GM19467 (cell line): Measurements from ENCODE around the gene PRLR.
"Not testable (repeated sequence)": the region's sequence is repeated elsewhere in the genome, so short reads cannot be mapped to it uniquely, and the experiment has no call there.

Experiments
- ATAC-seq: cut with Tn5 transposase; IDR thresholded peaks from one replicate; pipeline ENCODE4 v1.9.1; 2021; ENCODE audit warnings: mild to moderate bottlenecking, moderate library complexity; ENCODE audit not compliant: unreplicated experiment

PRLR gene

DNA sequence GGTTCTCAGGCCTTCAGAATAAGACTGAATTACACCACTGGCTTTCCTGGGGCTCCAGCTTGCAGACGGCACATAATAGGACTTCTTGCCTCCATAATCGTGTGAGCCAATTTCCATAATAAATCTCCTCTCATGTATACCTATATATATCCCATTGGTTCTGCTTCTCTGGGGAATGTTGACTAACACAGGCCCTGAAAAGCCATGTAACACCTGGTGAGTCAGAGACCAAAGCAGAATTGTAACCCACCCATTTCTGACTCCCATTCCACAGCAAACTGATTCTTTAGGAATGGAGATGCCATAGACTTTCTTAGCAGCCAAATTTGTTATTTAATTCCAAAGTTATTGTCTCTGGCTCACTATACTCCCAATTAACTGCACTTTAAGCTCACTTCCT, 97.1 kb downstream of the PRLR start:
- ATAC-seq, result no peak

DNA sequence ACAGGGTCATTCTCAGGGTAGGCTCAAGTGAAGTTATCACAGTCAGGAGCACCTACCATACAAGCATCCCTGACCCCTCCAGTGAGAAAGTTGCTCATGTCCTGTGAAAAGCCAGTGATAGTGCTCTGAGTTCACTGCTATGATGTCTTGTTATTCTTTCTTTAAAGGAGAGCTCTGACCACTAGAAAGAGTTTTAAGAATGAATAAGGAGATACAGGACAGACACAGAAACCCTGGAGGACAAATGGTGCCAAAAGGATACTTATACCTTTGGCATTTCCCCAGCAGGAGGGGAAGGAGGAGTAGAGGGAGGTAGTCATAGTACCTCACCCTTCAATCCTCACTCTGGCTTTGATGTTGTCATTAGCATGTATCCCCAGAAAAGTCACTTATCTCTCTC, 98.6 kb downstream of the PRLR start:
- ATAC-seq, result no peak

DNA sequence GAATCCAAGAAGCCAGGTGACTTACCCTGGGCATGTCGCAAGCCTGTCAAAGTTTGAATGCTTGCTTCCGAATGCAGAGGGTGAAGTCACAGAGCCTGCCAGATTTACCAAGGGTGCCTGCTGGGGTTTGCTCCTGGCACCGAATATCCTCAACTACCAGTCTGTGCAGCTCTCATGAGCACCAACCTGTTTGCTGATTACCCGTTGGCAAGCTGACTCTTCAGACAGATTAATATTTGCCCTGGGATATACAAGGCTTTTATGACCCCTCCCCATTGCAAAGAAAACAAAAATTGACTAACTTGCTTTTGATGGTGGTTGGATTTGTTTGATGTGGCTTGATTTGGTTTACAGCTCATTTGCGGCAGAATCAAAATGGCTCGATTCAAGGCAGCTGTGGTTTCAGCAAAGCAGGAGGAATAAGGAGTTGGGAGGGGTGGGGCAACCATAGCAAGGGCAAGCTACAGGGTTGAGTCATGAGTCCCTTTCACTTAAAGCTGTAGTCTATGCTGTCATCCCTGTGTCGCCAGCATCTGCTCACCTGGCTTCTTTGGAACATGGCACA, 100.3 kb downstream of the PRLR start:
- ATAC-seq, result no peak

DNA sequence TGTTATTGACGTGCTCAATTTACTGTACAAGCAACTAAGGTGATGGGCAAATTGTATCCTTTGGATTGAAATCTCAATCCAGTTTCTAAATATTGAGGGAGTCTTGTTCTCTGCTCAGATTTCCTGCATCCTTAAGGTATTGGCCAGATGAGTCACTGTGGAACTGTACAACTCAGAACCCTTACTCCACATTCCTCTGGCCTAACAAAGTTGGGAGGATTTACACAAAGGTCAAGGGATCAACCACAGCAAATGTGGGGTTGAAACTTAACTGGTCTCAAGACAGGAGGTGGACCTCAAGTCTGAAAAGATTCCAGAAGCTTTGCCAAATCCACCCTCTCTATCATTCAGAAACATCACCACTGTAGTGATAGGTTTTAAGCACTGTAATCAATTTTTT, 101.0 kb downstream of the PRLR start:
- no peak for ATAC-seq

DNA sequence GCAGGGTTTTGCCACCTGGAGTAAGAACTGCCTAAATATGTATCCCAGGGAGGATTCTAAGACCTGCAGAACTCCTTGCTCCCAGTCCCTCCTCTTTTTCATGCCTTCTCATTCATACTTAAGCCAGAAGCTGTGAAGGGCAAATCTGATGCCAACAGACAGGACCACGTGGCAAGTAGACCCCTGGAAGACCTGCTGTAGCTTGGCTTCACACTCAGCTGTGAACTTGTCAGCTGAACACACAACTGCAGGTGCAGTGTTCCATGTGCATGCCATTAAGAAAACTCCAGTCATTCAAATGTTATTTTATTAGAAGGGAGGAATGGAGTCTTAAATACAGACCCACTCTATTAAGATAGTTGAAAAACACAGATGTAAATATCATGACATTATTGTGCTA, 103.3 kb downstream of the PRLR start:
- no peak for ATAC-seq

DNA sequence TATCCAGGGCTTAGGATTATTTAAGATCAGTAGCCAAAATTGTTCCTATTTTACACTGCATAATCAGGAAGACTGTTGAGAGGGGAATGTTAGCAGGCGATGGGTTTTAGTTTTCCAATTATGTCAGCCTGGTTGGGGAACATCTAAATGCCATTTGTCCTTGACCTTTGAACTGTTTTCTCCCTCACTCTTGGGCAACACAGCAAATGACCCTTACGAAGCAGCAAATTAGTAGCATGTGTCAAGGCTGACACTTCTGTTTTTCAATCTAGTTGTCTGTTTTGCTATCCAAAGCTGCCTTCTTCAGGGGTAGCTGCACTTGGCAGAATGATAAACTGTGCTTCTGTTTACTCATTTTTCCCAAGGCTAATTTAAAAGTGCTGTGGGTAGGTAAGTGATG, 104.5 kb downstream of the PRLR start:
- ATAC-seq, result no peak

DNA sequence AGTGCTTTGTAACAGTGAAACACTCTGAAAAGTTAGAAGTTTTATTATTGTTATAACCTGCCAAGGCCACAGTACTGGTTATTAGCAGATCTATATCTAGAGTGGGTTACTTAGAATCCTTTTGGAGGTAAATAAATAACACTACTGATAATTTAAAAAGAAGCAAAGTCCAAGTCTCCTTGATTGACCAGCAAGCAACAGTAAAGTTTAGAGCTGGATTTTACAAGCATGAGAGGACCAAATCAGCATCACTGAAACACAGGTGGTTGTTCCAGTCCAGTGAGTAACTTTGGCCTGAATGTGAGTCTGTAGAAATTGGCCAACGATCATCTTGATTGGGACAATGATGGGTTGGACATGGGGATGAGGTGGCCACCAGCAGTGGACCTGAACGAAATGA, 105.4 kb downstream of the PRLR start:
- ATAC-seq, result no peak

DNA sequence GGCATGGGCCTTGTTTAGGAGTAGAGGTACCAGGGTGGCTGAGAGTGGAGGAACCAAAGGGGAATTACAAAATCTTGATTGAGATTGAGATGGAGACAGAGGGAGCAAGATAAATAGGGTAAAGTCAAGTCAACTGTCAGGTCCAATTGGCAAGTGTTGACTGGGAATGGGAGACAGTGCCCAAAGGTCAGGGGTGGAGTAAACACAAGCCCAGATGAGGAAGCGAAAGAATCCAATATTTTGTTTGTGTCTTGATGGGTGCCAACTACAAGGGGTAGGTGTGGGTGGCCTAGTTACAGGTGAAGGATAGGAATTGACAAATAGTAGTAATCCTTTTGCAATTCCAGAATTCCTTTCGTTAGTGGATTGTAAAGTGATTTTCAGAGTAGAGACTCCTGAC, 107.5 kb downstream of the PRLR start:
- ATAC-seq, result no peak

DNA sequence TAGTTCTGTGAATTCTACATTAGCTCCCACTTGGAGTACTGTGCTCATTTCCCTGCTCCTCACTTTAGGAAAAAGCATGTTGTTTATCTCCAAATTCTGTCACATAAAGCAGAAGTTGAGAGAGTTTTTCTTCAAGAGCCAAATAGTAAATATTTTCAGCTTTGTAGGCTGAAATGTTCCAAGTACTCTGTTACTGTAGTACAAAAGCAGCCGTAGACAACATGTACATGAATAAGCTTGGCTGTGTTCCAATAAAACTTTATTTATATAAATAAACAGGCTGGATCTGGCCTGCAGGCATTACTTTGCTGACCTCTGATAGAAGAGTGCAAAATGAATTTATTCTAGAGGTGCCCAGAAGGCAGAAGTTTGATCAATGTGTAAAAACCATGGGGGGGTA, 109.6 kb downstream of the PRLR start:
- no peak for ATAC-seq

DNA sequence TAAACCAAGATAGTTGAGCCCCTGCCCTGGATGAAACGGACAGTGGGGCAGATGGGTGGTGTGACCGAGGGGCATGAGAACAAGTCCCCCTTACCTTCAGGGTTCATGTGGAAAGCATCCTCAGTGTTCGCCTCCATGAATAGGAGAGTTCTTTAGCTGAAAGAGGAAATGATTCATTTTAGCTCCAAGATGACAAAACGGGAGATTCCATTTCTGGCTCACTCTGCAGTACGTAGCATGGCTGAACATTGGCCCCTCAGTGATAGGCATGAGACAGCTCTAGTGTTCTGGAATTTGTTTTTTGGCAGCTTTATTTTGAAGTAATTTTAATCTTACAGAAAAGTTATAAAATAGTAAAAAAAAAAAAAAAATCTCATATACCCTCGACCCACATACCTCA, 112.3 kb downstream of the PRLR start:
- no peak for ATAC-seq

DNA sequence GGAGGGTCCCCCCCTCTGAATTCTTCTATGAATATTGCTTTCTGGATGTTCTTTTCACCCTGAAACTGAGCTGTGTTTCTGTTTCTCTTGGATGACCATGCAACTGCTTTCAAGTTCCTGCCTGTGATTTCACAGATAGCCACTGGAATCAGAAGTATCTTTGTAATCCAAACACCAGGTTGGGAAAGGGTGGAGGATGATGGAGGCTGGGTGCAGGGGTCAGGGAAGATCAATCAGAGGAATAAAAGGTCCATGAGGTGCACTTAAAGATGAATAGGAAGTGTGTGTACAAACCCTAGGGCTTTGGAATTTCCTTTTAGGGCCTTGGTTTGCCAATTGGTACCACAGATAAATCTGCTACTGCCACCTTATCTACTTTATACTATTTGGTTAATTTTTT, 114.4 kb downstream of the PRLR start:
- ATAC-seq, result no peak

DNA sequence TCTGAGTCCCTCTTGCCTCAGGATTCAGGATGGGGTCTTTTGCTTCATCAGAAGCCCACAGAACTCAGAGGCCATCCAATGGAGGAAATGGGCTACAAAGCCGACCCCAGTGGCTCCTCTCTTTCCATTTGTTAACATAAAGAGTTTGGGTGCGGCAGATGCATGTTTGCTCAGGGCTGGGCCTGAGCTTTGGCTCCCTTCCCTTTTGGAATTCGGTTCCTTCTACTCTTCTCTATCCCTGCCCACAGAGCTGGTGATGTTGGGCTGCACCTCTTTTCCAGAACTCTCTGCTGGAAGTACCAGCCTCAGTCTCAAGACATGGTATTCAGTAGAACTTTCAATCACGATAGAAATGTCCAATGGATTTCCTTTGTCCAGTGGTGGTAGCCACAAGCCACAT, 115.6 kb downstream of the PRLR start:
- no peak for ATAC-seq

DNA sequence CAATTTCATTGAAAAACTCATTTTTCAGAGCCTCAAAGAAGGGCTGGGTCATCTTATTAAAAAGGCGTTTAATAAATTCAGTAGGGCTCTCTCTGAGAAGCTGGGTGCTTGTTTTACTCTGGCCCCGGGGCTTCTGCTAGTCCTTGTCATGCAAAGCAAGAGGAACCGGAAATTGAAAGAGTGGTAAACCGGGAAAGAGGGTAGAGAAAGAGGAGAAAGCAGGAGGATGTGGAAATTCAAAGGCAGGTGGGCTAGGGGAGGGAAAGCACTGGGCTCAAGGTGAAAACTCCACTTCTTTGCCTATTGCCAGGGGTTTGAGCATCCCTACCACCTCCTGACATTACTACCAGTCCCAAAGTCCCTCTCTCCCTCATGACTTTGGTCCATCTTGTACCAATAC, 118.0 kb downstream of the PRLR start:
- no peak for ATAC-seq

DNA sequence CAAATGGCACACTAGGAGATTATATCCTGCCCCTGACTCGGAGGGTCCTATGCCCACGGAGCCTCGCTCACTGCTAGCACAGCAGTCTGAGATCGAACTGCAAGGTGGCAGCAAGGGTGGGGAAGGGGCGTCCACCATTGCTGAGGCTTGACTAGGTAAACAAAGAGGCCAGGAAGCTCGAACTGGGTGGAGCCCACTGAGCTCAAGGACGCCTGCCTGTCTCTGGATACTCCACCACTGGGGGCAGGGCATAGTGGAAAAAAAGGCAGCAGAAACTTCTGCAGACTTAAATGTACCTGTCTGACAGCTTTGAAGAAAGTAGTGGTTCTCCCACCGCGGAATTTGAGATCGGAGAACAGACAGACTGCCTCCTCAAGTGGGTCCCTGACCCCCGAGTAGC, 125.7 kb downstream of the PRLR start:
- ATAC-seq, result not testable (repeated sequence)

DNA sequence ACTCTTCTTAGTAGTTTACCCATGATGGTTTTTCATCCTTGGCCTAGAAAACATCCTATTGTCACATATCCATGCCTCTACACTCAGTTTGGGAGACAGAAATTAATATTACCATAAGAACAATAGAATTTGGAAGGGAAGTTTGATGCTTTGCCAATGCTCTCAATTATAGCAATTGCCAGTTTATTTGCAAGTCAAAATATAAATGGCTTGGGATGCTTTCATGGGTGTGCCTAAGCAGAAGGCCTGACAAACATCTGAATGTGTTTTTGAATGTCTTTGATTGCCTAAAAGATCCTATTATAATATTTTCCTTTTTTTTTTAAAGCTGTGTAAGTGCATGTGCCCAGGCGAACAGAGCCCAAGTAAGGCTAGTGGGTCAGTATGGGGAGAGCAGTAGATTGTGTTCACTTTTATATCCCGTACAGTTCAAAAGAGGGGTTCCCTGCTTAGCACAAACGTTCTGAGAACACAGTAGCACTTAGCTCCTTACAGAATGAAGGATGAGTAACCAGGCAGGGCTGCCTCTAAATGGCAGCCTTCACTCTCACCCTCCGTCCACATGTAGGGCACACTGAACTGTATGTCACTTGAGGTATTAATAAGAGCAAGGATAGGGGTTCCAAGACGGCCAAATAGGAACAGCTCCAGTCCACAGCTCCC, 126.5 kb downstream of the PRLR start:
- ATAC-seq, result no peak

DNA sequence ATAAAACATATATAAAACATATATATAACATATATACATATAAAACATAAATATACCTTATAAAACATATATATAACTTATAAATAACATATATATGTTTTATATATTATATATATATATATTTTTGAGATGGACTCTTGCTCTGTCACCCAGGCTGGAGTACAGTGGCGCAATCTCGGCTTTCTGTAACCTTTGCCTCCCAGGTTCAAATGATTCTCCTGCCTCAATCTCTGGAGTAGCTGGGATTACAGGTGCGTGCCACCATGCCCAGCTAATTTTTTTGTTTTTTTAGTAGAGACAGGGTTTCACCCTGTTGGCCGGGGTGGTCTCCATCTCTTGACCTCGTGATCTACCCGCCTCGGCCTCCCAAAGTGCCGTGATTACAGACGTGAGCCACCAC, 128.6 kb downstream of the PRLR start:
- ATAC-seq, result not testable (repeated sequence)

DNA sequence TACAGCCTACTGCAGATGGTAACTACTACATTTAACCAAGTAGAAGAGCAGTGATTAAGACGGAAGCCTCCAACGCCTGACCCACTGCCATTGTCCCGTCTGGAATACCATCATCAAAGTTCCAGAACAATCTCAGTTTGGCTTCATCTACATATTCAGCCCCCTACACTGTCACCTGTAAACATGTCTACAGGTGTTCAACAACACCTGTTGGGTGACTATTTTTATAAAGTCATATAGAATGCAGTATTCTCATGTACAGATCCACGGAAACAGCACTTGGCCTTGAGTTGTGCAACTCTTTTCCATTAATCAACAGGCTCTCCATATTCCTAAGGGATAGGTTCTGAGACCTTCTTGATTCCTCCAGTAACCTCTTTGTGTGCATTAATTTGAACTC, 129.3 kb downstream of the PRLR start:
- ATAC-seq, result no peak

DNA sequence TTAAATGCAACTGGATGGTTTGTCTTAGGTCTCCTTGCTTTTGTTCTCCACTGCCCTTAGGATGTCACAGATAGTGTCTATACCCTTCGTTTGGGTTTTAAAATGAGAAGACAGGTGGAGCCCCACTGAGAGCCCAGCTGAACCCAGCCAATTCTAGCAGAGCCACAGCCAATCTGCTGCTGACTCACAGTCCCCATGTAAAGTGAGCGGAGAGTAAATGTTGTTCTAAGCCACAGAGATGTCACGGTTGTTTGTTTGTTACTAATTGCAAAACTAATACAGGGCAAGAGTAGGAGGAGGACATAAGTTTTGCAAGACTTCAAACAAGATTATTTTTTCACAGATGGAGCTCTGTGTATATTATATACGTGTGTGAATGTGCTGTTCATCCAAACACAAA, 132.1 kb downstream of the PRLR start:
- no peak for ATAC-seq

DNA sequence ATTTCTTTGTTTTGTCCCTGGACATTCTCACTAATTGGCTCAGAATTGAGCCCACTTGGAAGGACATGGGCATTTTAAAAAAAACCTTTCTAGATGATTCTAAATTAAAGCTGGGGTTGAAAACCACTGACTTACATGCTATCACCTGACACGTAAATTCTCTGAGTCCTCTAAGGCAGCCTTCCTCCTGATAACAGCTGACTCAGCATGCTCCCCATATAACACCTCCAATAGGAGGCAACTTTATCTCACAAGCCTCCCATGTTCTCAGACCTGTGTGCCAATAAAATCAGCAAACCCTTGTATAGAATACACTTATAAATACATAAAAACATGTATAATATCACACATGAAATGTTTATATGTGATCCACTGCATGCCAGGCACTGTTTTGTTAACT, 133.4 kb downstream of the PRLR start:
- ATAC-seq, result no peak

DNA sequence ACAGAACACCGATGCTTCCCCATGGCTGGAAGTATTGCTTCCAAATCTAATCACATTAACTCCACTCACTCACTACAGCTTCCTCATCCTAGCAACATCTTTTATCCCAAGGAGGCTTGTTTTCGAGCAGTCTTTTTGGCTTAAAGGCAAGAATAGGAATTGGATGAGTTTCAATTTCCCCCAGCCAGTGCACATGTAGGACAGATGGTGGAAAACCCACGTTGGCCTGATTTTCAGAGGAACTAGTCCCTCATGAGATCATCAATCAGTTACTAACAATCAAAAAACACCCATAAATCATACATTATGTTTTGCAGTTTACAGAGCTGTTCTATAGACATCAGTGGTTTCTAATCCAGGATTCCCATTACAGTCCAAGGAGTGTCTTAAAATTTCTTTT, 134.1 kb downstream of the PRLR start:
- ATAC-seq, result no peak

DNA sequence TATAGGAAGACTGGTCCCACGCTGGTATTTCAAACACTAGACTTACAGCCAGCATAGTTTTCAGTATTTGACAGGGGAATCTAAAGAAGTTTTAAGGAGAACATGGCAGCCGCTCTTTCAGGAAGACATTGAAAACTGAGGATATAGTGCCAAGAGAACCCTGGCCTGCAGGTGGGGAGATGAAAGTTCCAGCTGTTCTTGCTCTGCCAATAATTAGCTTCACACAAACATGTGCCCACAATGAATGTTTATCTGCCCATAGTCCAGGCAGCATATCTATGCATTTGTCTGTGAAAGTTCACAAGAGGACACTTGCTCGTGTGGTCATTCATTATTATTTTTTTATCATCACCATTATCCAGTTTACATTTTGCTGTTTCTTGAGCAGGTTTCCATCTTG, 134.9 kb downstream of the PRLR start:
- no peak for ATAC-seq

DNA sequence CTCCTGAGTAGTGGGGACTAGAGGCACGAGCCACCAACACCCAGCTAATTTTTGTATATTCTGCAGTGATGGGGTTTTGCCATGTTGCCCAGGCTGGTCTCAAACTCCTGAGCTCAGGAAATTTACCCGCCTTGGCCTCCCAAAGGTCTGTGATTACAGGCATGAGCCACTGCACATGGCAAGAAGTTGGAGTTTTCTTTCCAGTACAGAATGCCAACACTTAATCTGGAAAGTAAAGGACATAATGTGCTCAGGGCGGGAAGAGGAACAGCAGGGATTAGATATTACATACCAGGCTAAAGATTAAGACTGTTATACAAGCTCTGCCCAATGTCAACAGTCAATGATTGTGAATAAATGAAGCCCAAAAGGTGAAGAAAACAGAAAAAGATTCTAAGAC, 135.3 kb downstream of the PRLR start:
- no peak for ATAC-seq

DNA sequence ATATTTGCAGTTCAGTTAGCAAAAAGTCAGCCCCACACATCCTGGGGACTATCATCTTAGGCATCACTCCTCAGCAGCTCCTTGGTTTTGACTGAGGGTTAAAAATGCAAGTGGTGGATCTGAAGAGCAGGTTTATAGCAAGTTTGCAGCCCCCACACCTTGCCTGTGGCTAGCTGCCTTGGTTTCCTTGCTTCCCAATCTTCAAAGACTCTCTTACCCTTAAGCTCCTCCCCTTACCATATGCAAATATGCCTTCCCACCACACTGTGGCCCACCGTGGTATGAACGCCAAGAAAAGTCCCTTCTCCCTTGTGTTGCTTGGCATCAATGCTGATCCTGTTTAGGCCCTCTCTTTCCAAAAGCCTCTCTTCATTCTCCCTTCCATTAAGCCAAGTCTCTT, 137.6 kb downstream of the PRLR start:
- ATAC-seq, result no peak
